ENCODE data around the gene HOXB8. TPM values are rescaled to one million over a fixed set of nuclear protein-coding genes. Genes with fewer than 3 reads are reported as not detected.

The HOXB8 gene
- total RNA-seq, 2 donors from 2014 or later, result 0.09 to 0.97 TPM

DNA sequence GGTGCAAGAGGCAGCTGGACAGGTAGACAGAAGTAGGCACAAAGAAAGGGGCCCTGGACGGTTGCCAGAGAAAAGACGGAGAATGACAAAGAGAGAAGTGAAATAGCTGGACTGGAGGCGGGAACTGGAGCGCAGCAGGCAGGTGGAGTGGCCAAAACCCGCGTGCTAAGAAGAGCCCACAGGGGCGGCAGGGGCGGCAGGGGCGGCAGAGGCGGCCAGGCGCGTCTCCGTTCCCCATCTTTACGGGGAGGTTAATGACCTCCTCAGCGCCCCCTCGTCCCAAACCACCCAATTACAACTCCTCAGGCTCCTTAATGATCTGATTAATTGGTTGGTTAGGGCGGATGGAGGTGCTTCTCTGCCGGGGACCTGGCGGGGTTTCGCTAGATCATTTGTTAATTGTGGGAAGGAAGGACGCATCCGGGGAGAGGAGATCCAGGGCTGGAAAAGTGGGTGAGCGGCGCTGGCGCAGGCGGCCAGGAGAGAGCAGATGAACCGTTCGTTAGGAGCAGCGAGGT lies 26.5 kb upstream of the HOXB8 start:
- Histone ChIP-seq H3K4me3 (no peak overlapping the region), H3K36me3 (no peaks in the 10 kb centered on the region), H3K27me3 (replicated peaks; ENCODE audit: insufficient read depth) (peaks cover 21% of the 10 kb centered on the region), H3K9me3 (no peaks in the 10 kb centered on the region), H3K27ac (no peak overlapping the region), H3K4me1 (replicated peaks) (no peaks in the 10 kb centered on the region)
- intact Hi-C loops (cut with DNase I), result no loop called here
- WGBS, result 36% methylated on average over 29 of the region's 29 CpGs
- TF ChIP-seq, protein P1, sequence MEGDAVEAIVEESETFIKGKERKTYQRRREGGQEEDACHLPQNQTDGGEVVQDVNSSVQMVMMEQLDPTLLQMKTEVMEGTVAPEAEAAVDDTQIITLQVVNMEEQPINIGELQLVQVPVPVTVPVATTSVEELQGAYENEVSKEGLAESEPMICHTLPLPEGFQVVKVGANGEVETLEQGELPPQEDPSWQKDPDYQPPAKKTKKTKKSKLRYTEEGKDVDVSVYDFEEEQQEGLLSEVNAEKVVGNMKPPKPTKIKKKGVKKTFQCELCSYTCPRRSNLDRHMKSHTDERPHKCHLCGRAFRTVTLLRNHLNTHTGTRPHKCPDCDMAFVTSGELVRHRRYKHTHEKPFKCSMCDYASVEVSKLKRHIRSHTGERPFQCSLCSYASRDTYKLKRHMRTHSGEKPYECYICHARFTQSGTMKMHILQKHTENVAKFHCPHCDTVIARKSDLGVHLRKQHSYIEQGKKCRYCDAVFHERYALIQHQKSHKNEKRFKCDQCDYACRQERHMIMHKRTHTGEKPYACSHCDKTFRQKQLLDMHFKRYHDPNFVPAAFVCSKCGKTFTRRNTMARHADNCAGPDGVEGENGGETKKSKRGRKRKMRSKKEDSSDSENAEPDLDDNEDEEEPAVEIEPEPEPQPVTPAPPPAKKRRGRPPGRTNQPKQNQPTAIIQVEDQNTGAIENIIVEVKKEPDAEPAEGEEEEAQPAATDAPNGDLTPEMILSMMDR (IDR thresholded peaks at IDR 0.05), result no peak
- TF ChIP-seq POLR2A (IDR thresholded peaks at IDR 0.05) (no peak), POLR2AphosphoS5 (IDR thresholded peaks at IDR 0.05) (no peak)
- DNase-seq (ENCODE audit: low spot score), result no peak

DNA sequence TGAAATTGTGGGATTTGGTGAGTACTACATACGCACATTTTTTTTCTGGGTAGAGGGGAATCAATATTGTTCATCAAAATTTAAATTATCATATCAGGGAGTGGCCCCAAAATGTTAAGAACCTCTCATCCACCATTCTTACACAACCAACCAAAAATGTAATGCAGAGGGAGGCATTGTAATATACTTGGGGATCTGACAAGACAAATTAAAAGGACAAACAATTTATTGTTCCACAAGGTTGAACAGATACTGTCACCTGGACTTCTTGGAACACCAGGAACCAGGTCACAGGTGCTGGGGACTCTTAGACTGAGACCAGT lies 25.7 kb upstream of the HOXB8 start:
- Histone ChIP-seq H3K27ac (no peak overlapping the region), H3K9me3 (no peaks in the 10 kb centered on the region), H3K4me3 (no peak overlapping the region), H3K27me3 (replicated peaks; ENCODE audit: insufficient read depth) (peaks cover 15% of the 10 kb centered on the region), H3K36me3 (no peaks in the 10 kb centered on the region), H3K4me1 (replicated peaks) (no peaks in the 10 kb centered on the region)
- TF ChIP-seq, protein P1 (IDR thresholded peaks at IDR 0.05), result no peak
- TF ChIP-seq POLR2A (IDR thresholded peaks at IDR 0.05) (no peak), POLR2AphosphoS5 (IDR thresholded peaks at IDR 0.05) (no peak)
- intact Hi-C loops (cut with DNase I), result no loop called here
- no peak for DNase-seq (ENCODE audit: low spot score)
- 76% methylated on average over 1 of the region's 1 CpG for WGBS

DNA sequence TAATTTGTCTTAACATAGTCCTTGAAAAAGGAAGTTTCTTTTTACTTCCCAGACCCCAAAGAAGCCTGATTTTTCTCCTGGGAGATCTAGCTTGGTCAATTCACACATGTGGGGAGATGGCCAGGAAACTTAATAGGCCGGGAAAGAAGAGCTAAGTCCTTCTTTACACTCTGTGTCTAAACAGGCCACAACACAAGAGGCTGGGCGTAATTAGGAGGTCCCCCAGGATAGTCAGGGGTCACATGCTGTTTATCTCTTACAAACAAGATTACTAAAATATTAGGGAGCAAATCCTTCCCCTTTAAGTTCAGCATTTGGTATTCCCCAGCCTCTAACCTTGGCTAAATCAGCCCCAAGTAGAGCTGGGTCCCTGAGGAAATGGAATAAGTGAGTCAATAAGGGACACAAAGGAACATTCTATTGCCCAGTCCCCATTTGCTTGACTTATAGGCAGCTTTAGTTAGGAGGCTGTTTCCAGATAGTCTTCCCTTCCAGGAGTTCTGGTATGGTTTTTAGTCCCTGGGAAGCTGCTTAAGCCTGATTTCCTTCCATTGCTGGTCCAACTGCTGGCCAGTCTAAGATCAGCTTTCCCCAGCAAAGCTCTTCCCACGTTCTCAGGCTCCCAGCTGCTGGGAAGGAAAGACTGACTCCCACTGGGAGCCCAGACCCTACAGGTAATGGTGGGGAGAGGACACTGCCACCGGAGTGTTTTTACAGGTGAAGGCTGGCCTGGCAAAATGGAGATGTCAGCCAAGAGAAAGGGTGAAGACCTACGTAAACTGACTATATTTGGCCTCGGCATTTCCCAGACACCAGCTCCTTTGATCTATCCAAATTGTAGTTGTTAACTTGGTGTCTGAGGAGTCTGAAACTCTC lies 25.1 kb upstream of the HOXB8 start:
- no peaks in the 10 kb centered on the region for H3K4me1 ChIP-seq (replicated peaks)
- H3K4me3 ChIP-seq, result no peak overlapping the region
- no peaks in the 10 kb centered on the region for H3K36me3 ChIP-seq
- intact Hi-C loops (cut with DNase I), result no loop called here
- H3K27ac ChIP-seq, result no peak overlapping the region
- TF ChIP-seq POLR2AphosphoS5 (IDR thresholded peaks at IDR 0.05) (no peak), POLR2A (IDR thresholded peaks at IDR 0.05) (no peak)
- TF ChIP-seq, protein P1 (IDR thresholded peaks at IDR 0.05), result no peak
- 71% methylated on average over 6 of the region's 6 CpGs for WGBS
- no peak for DNase-seq (ENCODE audit: low spot score)
- H3K9me3 ChIP-seq, result no peaks in the 10 kb centered on the region
- H3K27me3 ChIP-seq (replicated peaks; ENCODE audit: insufficient read depth), result peaks cover 19% of the 10 kb centered on the region

DNA sequence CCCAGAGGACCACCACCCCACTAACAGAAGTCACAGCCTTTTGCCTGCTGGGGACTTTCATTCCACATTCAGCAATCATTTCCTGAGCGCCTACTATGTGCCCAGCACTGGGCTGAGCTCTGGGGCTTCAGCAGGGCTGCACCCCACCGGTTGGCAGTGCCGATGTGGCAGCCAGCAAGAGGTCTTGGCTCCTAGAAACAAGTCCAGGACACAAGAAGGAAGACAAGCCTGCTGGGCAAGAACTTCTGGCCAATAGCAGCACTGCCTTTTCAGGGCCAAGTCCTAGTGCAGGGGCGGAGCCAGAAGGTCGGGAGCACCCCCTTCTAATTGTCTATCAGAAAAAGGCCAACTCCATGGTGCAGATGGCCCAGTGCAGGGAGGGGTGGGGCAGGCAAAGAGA lies 24.0 kb upstream of the HOXB8 start:
- no peak for DNase-seq (ENCODE audit: low spot score)
- Histone ChIP-seq H3K4me3 (no peak overlapping the region), H3K27ac (no peak overlapping the region), H3K36me3 (no peaks in the 10 kb centered on the region), H3K4me1 (replicated peaks) (no peaks in the 10 kb centered on the region), H3K9me3 (no peaks in the 10 kb centered on the region), H3K27me3 (replicated peaks; ENCODE audit: insufficient read depth) (peaks cover 25% of the 10 kb centered on the region)
- intact Hi-C loops (cut with DNase I), result no loop called here
- 42% methylated on average over 5 of the region's 5 CpGs for WGBS
- TF ChIP-seq POLR2AphosphoS5 (IDR thresholded peaks at IDR 0.05) (no peak), POLR2A (IDR thresholded peaks at IDR 0.05) (no peak)
- TF ChIP-seq, protein P1 (IDR thresholded peaks at IDR 0.05), result no peak

Measured in prostate gland (tissue), 2 donors.